GM03348 (cell line): ENCODE data around the gene PLCG2.

Source experiments
- DNase-seq: peaks from one replicate; pipeline ENCODE4 v3.0.0; 2012; ENCODE audit warnings: low spot score

Gene PLCG2

GRCh38 chr16:81816351-81816750, 37.3 kb downstream of the PLCG2 start:
- DNase-seq, result no peak

- DNase-seq, result no peak
Observed at GRCh38 chr16:81816793-81817210, 37.7 kb downstream of the PLCG2 start.

GRCh38 chr16:81817296-81817695, 38.2 kb downstream of the PLCG2 start:
- no peak for DNase-seq

GRCh38 chr16:81817789-81818567, 38.9 kb downstream of the PLCG2 start:
- no peak for DNase-seq

- DNase-seq, result no peak
Observed at GRCh38 chr16:81818568-81818896, 39.4 kb downstream of the PLCG2 start.

- DNase-seq, result no peak
Observed at GRCh38 chr16:81818905-81819304, 39.8 kb downstream of the PLCG2 start.

- no peak for DNase-seq
Observed at GRCh38 chr16:81821436-81822128, 42.5 kb downstream of the PLCG2 start.

- no peak for DNase-seq
Observed at GRCh38 chr16:81823111-81823510, 44.0 kb downstream of the PLCG2 start.

GRCh38 chr16:81823734-81824133, 44.6 kb downstream of the PLCG2 start:
- DNase-seq, result no peak

- no peak for DNase-seq
Observed at GRCh38 chr16:81826523-81826922, 47.4 kb downstream of the PLCG2 start.

- DNase-seq, result no peak
Observed at GRCh38 chr16:81830845-81831540, 51.9 kb downstream of the PLCG2 start.

GRCh38 chr16:81831722-81832126, 52.6 kb downstream of the PLCG2 start:
- DNase-seq, result no peak

GRCh38 chr16:81832801-81833547, 53.9 kb downstream of the PLCG2 start:
- no peak for DNase-seq

GRCh38 chr16:81833751-81834150, 54.7 kb downstream of the PLCG2 start:
- no peak for DNase-seq

GRCh38 chr16:81834868-81835267, 55.8 kb downstream of the PLCG2 start:
- DNase-seq, result no peak

- DNase-seq, result no peak
Observed at GRCh38 chr16:81836279-81837054, 57.4 kb downstream of the PLCG2 start.

- no peak for DNase-seq
Observed at GRCh38 chr16:81837312-81837751, 58.2 kb downstream of the PLCG2 start.

GRCh38 chr16:81838794-81839193, 59.7 kb downstream of the PLCG2 start:
- DNase-seq, result no peak

GRCh38 chr16:81841722-81842121, 62.6 kb downstream of the PLCG2 start:
- no peak for DNase-seq

- no peak for DNase-seq
Observed at GRCh38 chr16:81842564-81843242, 63.6 kb downstream of the PLCG2 start.

- DNase-seq, result peak; percentile 25
Observed at GRCh38 chr16:81843243-81843582, 64.1 kb downstream of the PLCG2 start.
